Neutrophil (primary cell): ENCODE results near the gene DFFB.

Experiments
- H3K27ac ChIP-seq: fragments of 200-600 bp; sonication (generic); 2 replicates; pipeline ENCODE4 v1.5.1; 2016; ENCODE audit warnings: mild to moderate bottlenecking, moderate library complexity
- H3K27me3 ChIP-seq: fragments of 200-600 bp; sonication (generic); 2 replicates; pipeline ENCODE4 v1.6.0; 2016; ENCODE audit warnings: mild to moderate bottlenecking
- H3K36me3 ChIP-seq: fragments of 200-600 bp; sonication (generic); 2 replicates; pipeline ENCODE4 v1.5.1; 2017
- H3K4me1 ChIP-seq, 2 experiments: fragments of 200-600 bp in 1 of 2; sonication (generic) in 1 of 2; 1 replicate in 1 of 2; 2 replicates in 1 of 2; pipeline versions ENCODE4 v1.5.1 to v1.6.1; 2013 to 2016; ENCODE audit warnings: low read depth in 1 of 2, low read length in 1 of 2, mild to moderate bottlenecking in 1 of 2, moderate library complexity in 1 of 2; ENCODE audit not compliant: control insufficient read depth in 1 of 2, insufficient read depth in 1 of 2
- H3K4me3 ChIP-seq, 2 experiments: fragments of 200-600 bp in 1 of 2; sonication (generic) in 1 of 2; 1 replicate in 1 of 2; 2 replicates in 1 of 2; pipeline ENCODE4 v1.5.1; 2013 to 2016; ENCODE audit warnings: low read depth in 1 of 2, low read length in 1 of 2, mild to moderate bottlenecking in 1 of 2, moderate library complexity in 1 of 2
- H3K9me3 ChIP-seq: fragments of 200-600 bp; sonication (generic); 2 replicates; pipeline ENCODE4 v1.5.1; 2016
- CTCF ChIP-seq: fragments of 200-600 bp; sonication (generic); IDR thresholded peaks from 2 replicates; pipeline ENCODE4 v1.5.1; 2016; ENCODE audit warnings: antibody characterized with exemption

The DFFB gene

GRCh38 chr1:3824650-3825049, 32.6 kb upstream of the DFFB start:
- H3K36me3 ChIP-seq = peaks cover 98% of the 10 kb centered on the region
- no peaks in the 10 kb centered on the region for H3K9me3 ChIP-seq
- H3K27ac ChIP-seq = no peak overlapping the region
- H3K4me1 ChIP-seq = no peaks in the 10 kb centered on the region
- H3K27me3 ChIP-seq = no peaks in the 10 kb centered on the region
- H3K4me3 ChIP-seq = no peak overlapping the region
- no peak for TF ChIP-seq CTCF

GRCh38 chr1:3825356-3825755, 31.9 kb upstream of the DFFB start:
- Histone ChIP-seq H3K27me3 (no peaks in the 10 kb centered on the region), H3K4me3 (no peak overlapping the region), H3K27ac (no peak overlapping the region), H3K36me3 (peaks cover 98% of the 10 kb centered on the region), H3K9me3 (no peaks in the 10 kb centered on the region), H3K4me1 (no peaks in the 10 kb centered on the region)
- TF ChIP-seq CTCF = no peak

- Histone ChIP-seq H3K4me1 (no peaks in the 10 kb centered on the region), H3K9me3 (no peaks in the 10 kb centered on the region), H3K27ac (no peak overlapping the region), H3K36me3 (peaks cover 97% of the 10 kb centered on the region), H3K4me3 (no peak overlapping the region), H3K27me3 (no peaks in the 10 kb centered on the region)
- TF ChIP-seq CTCF = no peak
Observed at GRCh38 chr1:3827813-3828307, 29.4 kb upstream of the DFFB start.

- Histone ChIP-seq H3K27me3 (no peaks in the 10 kb centered on the region), H3K36me3 (peaks cover 97% of the 10 kb centered on the region), H3K4me1 (no peaks in the 10 kb centered on the region), H3K27ac (no peak overlapping the region), H3K4me3 (no peak overlapping the region), H3K9me3 (no peaks in the 10 kb centered on the region)
- no peak for TF ChIP-seq CTCF
Observed at GRCh38 chr1:3828391-3828790, 28.9 kb upstream of the DFFB start.

GRCh38 chr1:3831689-3832088, 25.6 kb upstream of the DFFB start:
- TF ChIP-seq CTCF = no peak
- Histone ChIP-seq H3K36me3 (peaks cover 92% of the 10 kb centered on the region), H3K27ac (no peak overlapping the region), H3K9me3 (no peaks in the 10 kb centered on the region), H3K27me3 (no peaks in the 10 kb centered on the region), H3K4me3 (no peak overlapping the region), H3K4me1 (no peaks in the 10 kb centered on the region)

- H3K36me3 ChIP-seq = peaks cover 92% of the 10 kb centered on the region
- no peaks in the 10 kb centered on the region for H3K9me3 ChIP-seq
- H3K4me1 ChIP-seq = no peaks in the 10 kb centered on the region
- H3K27me3 ChIP-seq = no peaks in the 10 kb centered on the region
- no peak overlapping the region for H3K4me3 ChIP-seq
- H3K27ac ChIP-seq = no peak overlapping the region
- no peak for TF ChIP-seq CTCF
Observed at GRCh38 chr1:3834701-3835100, 22.6 kb upstream of the DFFB start.
